NCI-H146 treated with DMSO at 0.1 percent for 48 hours (cell line): ENCODE data around the gene MACROD2.
"Not testable (repeated sequence)": the region's sequence is repeated elsewhere in the genome, so short reads cannot be mapped to it uniquely, and the experiment has no call there.

Source experiments
- DNase-seq: peaks from one replicate; lab custom pipeline; 2025; ENCODE audit not compliant: unreplicated experiment; lab: John Stamatoyannopoulos, UW

Gene MACROD2

GRCh38 chr20:15807271-15807670 lies 1812.0 kb downstream of the MACROD2 start:
- no peak for DNase-seq

GRCh38 chr20:15807771-15808170 lies 1812.5 kb downstream of the MACROD2 start:
- not testable (repeated sequence) for DNase-seq

GRCh38 chr20:15811951-15812350 lies 1816.6 kb downstream of the MACROD2 start:
- DNase-seq = no peak

GRCh38 chr20:15812696-15813095 lies 1817.4 kb downstream of the MACROD2 start:
- DNase-seq = no peak

GRCh38 chr20:15814360-15814759 lies 1819.0 kb downstream of the MACROD2 start:
- no peak for DNase-seq

- no peak for DNase-seq
Measured at GRCh38 chr20:15814911-15815310, 1819.6 kb downstream of the MACROD2 start.

- no peak for DNase-seq
Measured at GRCh38 chr20:15817351-15817750, 1822.0 kb downstream of the MACROD2 start.

- peak; percentile 6 for DNase-seq
Measured at GRCh38 chr20:15818651-15819071, 1823.3 kb downstream of the MACROD2 start.

- no peak for DNase-seq
Measured at GRCh38 chr20:15823718-15824117, 1828.4 kb downstream of the MACROD2 start.

- no peak for DNase-seq
Measured at GRCh38 chr20:15827628-15828027, 1832.3 kb downstream of the MACROD2 start.

- DNase-seq = no peak
Measured at GRCh38 chr20:15831201-15831600, 1835.9 kb downstream of the MACROD2 start.

GRCh38 chr20:15832512-15832911 lies 1837.2 kb downstream of the MACROD2 start:
- no peak for DNase-seq

- DNase-seq = no peak
Measured at GRCh38 chr20:15834857-15835256, 1839.5 kb downstream of the MACROD2 start.

- no peak for DNase-seq
Measured at GRCh38 chr20:15835811-15836210, 1840.5 kb downstream of the MACROD2 start.

GRCh38 chr20:15836634-15837033 lies 1841.3 kb downstream of the MACROD2 start:
- DNase-seq = no peak

GRCh38 chr20:15837563-15837962 lies 1842.2 kb downstream of the MACROD2 start:
- no peak for DNase-seq

- no peak for DNase-seq
Measured at GRCh38 chr20:15838466-15838865, 1843.2 kb downstream of the MACROD2 start.

- no peak for DNase-seq
Measured at GRCh38 chr20:15840636-15841301, 1845.5 kb downstream of the MACROD2 start.

- no peak for DNase-seq
Measured at GRCh38 chr20:15842872-15843271, 1847.6 kb downstream of the MACROD2 start.

GRCh38 chr20:15843777-15844176 lies 1848.5 kb downstream of the MACROD2 start:
- no peak for DNase-seq

GRCh38 chr20:15847196-15847784 lies 1852.0 kb downstream of the MACROD2 start:
- DNase-seq = no peak

GRCh38 chr20:15848126-15848525 lies 1852.8 kb downstream of the MACROD2 start:
- no peak for DNase-seq
